ENCODE measurements around the gene PRR35. TPM values are rescaled to one million over a fixed set of nuclear protein-coding genes. Genes with fewer than 3 reads are reported as not detected.

PRR35 gene
- total and polyA plus RNA-seq, 2 of the 4 experiments (the other 2 are of a cell fraction), result not detected

GRCh38 chr16:557463-558297, 2.5 kb upstream of the PRR35 start (continued):
- TF ChIP-seq RAD21 (IDR thresholded peaks at IDR 0.05; ENCODE audit: low read length), result no peak

- ATAC-seq (ENCODE audit: low read depth) (no peak), DNase-seq (no peak)
- peaks cover 48% of the 10 kb centered on the region for H3K27me3 ChIP-seq (ENCODE audit: control insufficient read depth, insufficient read depth, low read length)
- no peak overlapping the region for H3K23ac ChIP-seq (ENCODE audit: low read depth, low read length)
- no peak overlapping the region for H2BK5ac ChIP-seq (ENCODE audit: low read depth, low read length, poor library complexity, severe bottlenecking)
- H3K9me1 ChIP-seq (ENCODE audit: insufficient read depth, low read length), result no peaks in the 10 kb centered on the region; the same call in 1 of the 2 replicates
- intact Hi-C loops (cut with micrococcal nuclease) (no loop called here), dilution Hi-C loops (cut with HindIII; ENCODE audit: low sequenced_read_pairs, unreplicated experiment) (no loop called here), in situ Hi-C loops (cut with MboI; ENCODE audit: low sequenced_read_pairs) (no loop called here)
- no TSS peak for BruUV-seq (replicated peaks)
- no peak overlapping the region for H3K4me3 ChIP-seq (ENCODE audit: insufficient read depth, low read depth, low read length)
- no peak overlapping the region for H3K27ac ChIP-seq (ENCODE audit: insufficient read depth, low read length)
- H3K56ac ChIP-seq (ENCODE audit: extremely low read depth, insufficient read depth, low read length), result no peak overlapping the region
- no peak overlapping the region for H3K4ac ChIP-seq (ENCODE audit: low read depth, low read length)
- H2AK9ac ChIP-seq (replicated peaks; ENCODE audit: low read depth, low read length, poor library complexity), result peak overlapping the region; percentile 50
- no peak overlapping the region for H4K8ac ChIP-seq (ENCODE audit: low read depth in 2 of 2, low read length in 2 of 2)
- H2BK120ac ChIP-seq (ENCODE audit: low read depth, low read length), result no peak overlapping the region
- no peak overlapping the region for H4K91ac ChIP-seq (ENCODE audit: insufficient read depth, low read depth, low read length)
- H2AFZ ChIP-seq (replicated peaks; ENCODE audit: low read length, poor library complexity), result peak overlapping the region; percentile 7
- no peaks in the 10 kb centered on the region for H3K79me1 ChIP-seq (ENCODE audit: low read depth in 1 of 2, low read length in 2 of 2)
- ChIA-PET POLR2A (ENCODE audit: unreplicated experiment) (no interaction called here), CTCF (no interaction called here)
- no peak overlapping the region for H3K14ac ChIP-seq (replicated peaks; ENCODE audit: low read depth, low read length)
- H2AK5ac ChIP-seq (ENCODE audit: low read depth, low read length), result no peak overlapping the region
- H3K9me3 ChIP-seq (ENCODE audit: control insufficient read depth, insufficient read depth, low read length), result no peaks in the 10 kb centered on the region
- H2BK15ac ChIP-seq (ENCODE audit: low read depth, low read length), result no peak overlapping the region
- H3K4me2 ChIP-seq (ENCODE audit: low read depth, low read length), result no peak overlapping the region
- H3K4me1 ChIP-seq (ENCODE audit: control insufficient read depth, insufficient read depth, low read length), result 0 out of 2 replicates have a peak, but pooled peaks cover 3% of the 10 kb centered on the region
- peaks cover 9% of the 10 kb centered on the region; the same call in 1 of the 2 replicates for H4K20me1 ChIP-seq (ENCODE audit: insufficient read depth, low read length)
- WGBS, 2 experiments (ENCODE audit: extremely low coverage in 2 of 2, insufficient read length in 1 of 2), result 65% methylated on average over 4 of the region's 22 CpGs; no CpG with 5 or more reads in 1 of the 2 experiments
- peaks cover 2% of the 10 kb centered on the region; the same call in 1 of the 2 replicates for H3K36me3 ChIP-seq (ENCODE audit: control insufficient read depth, insufficient read depth, low read length)
- no peak overlapping the region for H2BK20ac ChIP-seq (ENCODE audit: low read depth, low read length)
- no peak overlapping the region for H3K18ac ChIP-seq (ENCODE audit: low read depth, low read length)
- no peak overlapping the region for H3K9ac ChIP-seq (ENCODE audit: low read depth, low read length)
- H4K5ac ChIP-seq (ENCODE audit: low read depth, low read length), result no peak overlapping the region
- no peak for TF ChIP-seq CTCF (conservative IDR thresholded peaks at IDR 0.05; ENCODE audit: low read depth, low read length)
- no peak for TF ChIP-seq BHLHE40 (IDR thresholded peaks at IDR 0.05; ENCODE audit: low read depth, low read length)
- TF ChIP-seq NFE2L2 (IDR thresholded peaks at IDR 0.05; ENCODE audit: low read depth, low read length), result no peak
- no peak for TF ChIP-seq CEBPB (IDR thresholded peaks at IDR 0.05; ENCODE audit: low read depth, low read length)
- TF ChIP-seq RFX5 (IDR thresholded peaks at IDR 0.05; ENCODE audit: low read depth, low read length), result no peak
- no peak for TF ChIP-seq USF2 (IDR thresholded peaks at IDR 0.05; ENCODE audit: low read depth, low read length)
- TF ChIP-seq MAFK (IDR thresholded peaks at IDR 0.05; ENCODE audit: low read depth, low read length), result no peak
- TF ChIP-seq RCOR1 (IDR thresholded peaks at IDR 0.05; ENCODE audit: insufficient replicate concordance, low read length), result no peak
- TF ChIP-seq POLR2A (IDR thresholded peaks at IDR 0.05; ENCODE audit: low read depth, low read length), result no peak
- TF ChIP-seq ELK1 (IDR thresholded peaks at IDR 0.05; ENCODE audit: borderline replicate concordance, low read depth, low read length), result no peak
These were observed 1.7 kb upstream of the PRR35 start for GRCh38 chr16:558298-559020.
